ENCODE results near the gene OSBP2.

OSBP2 gene

GRCh38 chr22:30906411-30906810 is 211.7 kb downstream of the OSBP2 start:
- WGBS, 2 donors (ENCODE audit: extremely low coverage in 2 of 2, insufficient read length in 2 of 2, insufficient replicate concordance in 1 of 2) = no CpG with 5 or more reads among the region's 9 CpGs
- Histone ChIP-seq H3K4me1 (ENCODE audit: control insufficient read depth in 2 of 2, insufficient read depth in 1 of 2, low read depth in 1 of 2, low read length in 2 of 2) (no peaks in the 10 kb centered on the region), H3K18ac (ENCODE audit: low read length) (no peak overlapping the region), H3K4ac (ENCODE audit: low read length) (no peak overlapping the region), H2BK15ac (ENCODE audit: low read length) (no peak overlapping the region), H3K9me3 (replicated peaks in 1 of 2; ENCODE audit: control insufficient read depth in 2 of 2, insufficient read depth in 1 of 2, low read depth in 1 of 2, low read length in 2 of 2) (peaks cover 0 to 1% of the 10 kb centered on the region in 2 donors), H3K36me3 (replicated peaks in 1 of 2; ENCODE audit: control insufficient read depth in 2 of 2, insufficient read depth in 2 of 2, low read length in 2 of 2) (peaks cover 9 to 10% of the 10 kb centered on the region in 2 donors), H3K79me1 (ENCODE audit: low read depth, low read length) (no peaks in the 10 kb centered on the region), H3K23ac (ENCODE audit: low read depth, low read length, poor library complexity) (no peak overlapping the region), H3K4me3 (ENCODE audit: low read length in 2 of 2) (no peak overlapping the region), H3K4me2 (ENCODE audit: insufficient read depth, low read length, poor library complexity, severe bottlenecking) (no peak overlapping the region), H3K27me3 (ENCODE audit: control insufficient read depth in 3 of 3, insufficient read depth in 3 of 3, low read depth in 1 of 3, low read length in 3 of 3) (no peaks in the 10 kb centered on the region), H2BK5ac (ENCODE audit: low read length) (peak overlapping the region; percentile 75), H2AK5ac (ENCODE audit: low read depth, low read length) (peak overlapping the region; percentile 56), H2AFZ (ENCODE audit: low read length) (no peak overlapping the region), H3K14ac (ENCODE audit: low read length) (no peak overlapping the region), H4K91ac (ENCODE audit: low read depth, low read length, poor library complexity) (no peak overlapping the region), H3K27ac (replicated peaks; ENCODE audit: low read length) (no peak overlapping the region), H2BK12ac (ENCODE audit: low read length) (no peak overlapping the region), H2BK120ac (ENCODE audit: low read depth, low read length) (no peak overlapping the region), H4K8ac (ENCODE audit: low read depth, low read length) (no peak overlapping the region), H3K9ac (ENCODE audit: low read depth, low read length, poor library complexity) (no peak overlapping the region)
- no peak for DNase-seq (ENCODE audit: low spot score)

- H2BK5ac ChIP-seq (ENCODE audit: low read length) = no peak overlapping the region
- no peak for DNase-seq (ENCODE audit: low spot score)
Observed at GRCh38 chr22:30906946-30907345, 212.3 kb downstream of the OSBP2 start.

GRCh38 chr22:30908051-30908461 is 213.4 kb downstream of the OSBP2 start:
- Histone ChIP-seq H3K9ac (ENCODE audit: low read depth, low read length, poor library complexity) (no peak overlapping the region), H2BK120ac (ENCODE audit: low read depth, low read length) (no peak overlapping the region), H3K4me3 (ENCODE audit: low read length in 2 of 2) (no peak overlapping the region), H2AK5ac (ENCODE audit: low read depth, low read length) (peak overlapping the region; percentile 68), H3K79me1 (ENCODE audit: low read depth, low read length) (no peaks in the 10 kb centered on the region), H4K91ac (ENCODE audit: low read depth, low read length, poor library complexity) (no peak overlapping the region), H2BK15ac (ENCODE audit: low read length) (no peak overlapping the region), H4K8ac (ENCODE audit: low read depth, low read length) (no peak overlapping the region), H2AFZ (ENCODE audit: low read length) (no peak overlapping the region), H3K4ac (ENCODE audit: low read length) (no peak overlapping the region), H2BK12ac (ENCODE audit: low read length) (no peak overlapping the region), H3K9me3 (replicated peaks in 1 of 2; ENCODE audit: control insufficient read depth in 2 of 2, insufficient read depth in 1 of 2, low read depth in 1 of 2, low read length in 2 of 2) (no peaks in the 10 kb centered on the region), H3K27ac (replicated peaks; ENCODE audit: low read length) (no peak overlapping the region), H3K27me3 (ENCODE audit: control insufficient read depth in 3 of 3, insufficient read depth in 3 of 3, low read depth in 1 of 3, low read length in 3 of 3) (no peaks in the 10 kb centered on the region), H3K14ac (ENCODE audit: low read length) (peak overlapping the region; percentile 82), H2BK5ac (ENCODE audit: low read length) (no peak overlapping the region), H3K36me3 (replicated peaks in 1 of 2; ENCODE audit: control insufficient read depth in 2 of 2, insufficient read depth in 2 of 2, low read length in 2 of 2) (peaks cover 3 to 4% of the 10 kb centered on the region in 2 donors), H3K18ac (ENCODE audit: low read length) (no peak overlapping the region), H3K4me2 (ENCODE audit: insufficient read depth, low read length, poor library complexity, severe bottlenecking) (no peak overlapping the region), H3K23ac (ENCODE audit: low read depth, low read length, poor library complexity) (no peak overlapping the region), H3K4me1 (ENCODE audit: control insufficient read depth in 2 of 2, insufficient read depth in 1 of 2, low read depth in 1 of 2, low read length in 2 of 2) (no peaks in the 10 kb centered on the region)
- whole genome bisulfite sequencing, 2 donors (ENCODE audit: extremely low coverage in 2 of 2, insufficient read length in 2 of 2, insufficient replicate concordance in 1 of 2) = no CpG with 5 or more reads among the region's 6 CpGs
- no peak for DNase-seq (ENCODE audit: low spot score)

More at GRCh38 chr22:30906946-30907345, 212.3 kb downstream of the OSBP2 start:
- Histone ChIP-seq H3K4me3 (ENCODE audit: low read length in 2 of 2) (no peak overlapping the region), H3K23ac (ENCODE audit: low read depth, low read length, poor library complexity) (no peak overlapping the region), H4K91ac (ENCODE audit: low read depth, low read length, poor library complexity) (no peak overlapping the region), H2BK15ac (ENCODE audit: low read length) (no peak overlapping the region), H2AK5ac (ENCODE audit: low read depth, low read length) (no peak overlapping the region), H3K9ac (ENCODE audit: low read depth, low read length, poor library complexity) (no peak overlapping the region), H2AFZ (ENCODE audit: low read length) (no peak overlapping the region), H3K79me1 (ENCODE audit: low read depth, low read length) (no peaks in the 10 kb centered on the region), H3K4ac (ENCODE audit: low read length) (no peak overlapping the region), H3K4me1 (ENCODE audit: control insufficient read depth in 2 of 2, insufficient read depth in 1 of 2, low read depth in 1 of 2, low read length in 2 of 2) (no peaks in the 10 kb centered on the region), H3K36me3 (replicated peaks in 1 of 2; ENCODE audit: control insufficient read depth in 2 of 2, insufficient read depth in 2 of 2, low read length in 2 of 2) (peaks cover 9 to 10% of the 10 kb centered on the region in 2 donors), H3K14ac (ENCODE audit: low read length) (no peak overlapping the region), H3K9me3 (replicated peaks in 1 of 2; ENCODE audit: control insufficient read depth in 2 of 2, insufficient read depth in 1 of 2, low read depth in 1 of 2, low read length in 2 of 2) (peaks cover 0 to 1% of the 10 kb centered on the region in 2 donors), H4K8ac (ENCODE audit: low read depth, low read length) (no peak overlapping the region), H3K27me3 (ENCODE audit: control insufficient read depth in 3 of 3, insufficient read depth in 3 of 3, low read depth in 1 of 3, low read length in 3 of 3) (no peaks in the 10 kb centered on the region), H3K18ac (ENCODE audit: low read length) (no peak overlapping the region), H3K27ac (replicated peaks; ENCODE audit: low read length) (no peak overlapping the region), H2BK12ac (ENCODE audit: low read length) (no peak overlapping the region), H2BK120ac (ENCODE audit: low read depth, low read length) (no peak overlapping the region), H3K4me2 (ENCODE audit: insufficient read depth, low read length, poor library complexity, severe bottlenecking) (no peak overlapping the region)
- WGBS, 2 donors (ENCODE audit: extremely low coverage in 2 of 2, insufficient read length in 2 of 2, insufficient replicate concordance in 1 of 2) = no CpG with 5 or more reads among the region's 1 CpG

GRCh38 chr22:30909306-30909705 is 214.6 kb downstream of the OSBP2 start:
- Histone ChIP-seq H2BK120ac (ENCODE audit: low read depth, low read length) (no peak overlapping the region), H3K9me3 (replicated peaks in 1 of 2; ENCODE audit: control insufficient read depth in 2 of 2, insufficient read depth in 1 of 2, low read depth in 1 of 2, low read length in 2 of 2) (no peaks in the 10 kb centered on the region), H2BK12ac (ENCODE audit: low read length) (no peak overlapping the region), H3K14ac (ENCODE audit: low read length) (no peak overlapping the region), H3K4me3 (ENCODE audit: low read length in 2 of 2) (no peak overlapping the region), H3K27me3 (ENCODE audit: control insufficient read depth in 3 of 3, insufficient read depth in 3 of 3, low read depth in 1 of 3, low read length in 3 of 3) (no peaks in the 10 kb centered on the region), H3K4me1 (ENCODE audit: control insufficient read depth in 2 of 2, insufficient read depth in 1 of 2, low read depth in 1 of 2, low read length in 2 of 2) (no peaks in the 10 kb centered on the region), H4K91ac (ENCODE audit: low read depth, low read length, poor library complexity) (no peak overlapping the region), H3K23ac (ENCODE audit: low read depth, low read length, poor library complexity) (no peak overlapping the region), H3K36me3 (replicated peaks in 1 of 2; ENCODE audit: control insufficient read depth in 2 of 2, insufficient read depth in 2 of 2, low read length in 2 of 2) (peaks cover 0 to 2% of the 10 kb centered on the region in 2 donors), H3K4me2 (ENCODE audit: insufficient read depth, low read length, poor library complexity, severe bottlenecking) (no peak overlapping the region), H2BK5ac (ENCODE audit: low read length) (no peak overlapping the region), H2AFZ (ENCODE audit: low read length) (no peak overlapping the region), H3K79me1 (ENCODE audit: low read depth, low read length) (no peaks in the 10 kb centered on the region), H3K9ac (ENCODE audit: low read depth, low read length, poor library complexity) (no peak overlapping the region), H3K18ac (ENCODE audit: low read length) (no peak overlapping the region), H3K4ac (ENCODE audit: low read length) (no peak overlapping the region), H2BK15ac (ENCODE audit: low read length) (no peak overlapping the region), H2AK5ac (ENCODE audit: low read depth, low read length) (no peak overlapping the region), H3K27ac (replicated peaks; ENCODE audit: low read length) (no peak overlapping the region), H4K8ac (ENCODE audit: low read depth, low read length) (no peak overlapping the region)
- DNase-seq (ENCODE audit: low spot score) = no peak
- no CpG with 5 or more reads among the region's 5 CpGs for WGBS, 2 donors (ENCODE audit: extremely low coverage in 2 of 2, insufficient read length in 2 of 2, insufficient replicate concordance in 1 of 2)

Data from neuronal stem cell (in vitro differentiated cells).